ENCODE results near the gene MBD3L2.
"Not testable (repeated sequence)": the region's sequence is repeated elsewhere in the genome, so short reads cannot be mapped to it uniquely, and the experiment has no call there.

The MBD3L2 gene

GRCh38 chr19:7049021-7049420 is at the start of gene MBD3L2:
Gene MBD3L2, plus strand, starts transcription at chr19:7049321. Its CDS starts 53 bp downstream, at chr19:7049374.
- not testable (repeated sequence) for DNase-seq

DNA sequence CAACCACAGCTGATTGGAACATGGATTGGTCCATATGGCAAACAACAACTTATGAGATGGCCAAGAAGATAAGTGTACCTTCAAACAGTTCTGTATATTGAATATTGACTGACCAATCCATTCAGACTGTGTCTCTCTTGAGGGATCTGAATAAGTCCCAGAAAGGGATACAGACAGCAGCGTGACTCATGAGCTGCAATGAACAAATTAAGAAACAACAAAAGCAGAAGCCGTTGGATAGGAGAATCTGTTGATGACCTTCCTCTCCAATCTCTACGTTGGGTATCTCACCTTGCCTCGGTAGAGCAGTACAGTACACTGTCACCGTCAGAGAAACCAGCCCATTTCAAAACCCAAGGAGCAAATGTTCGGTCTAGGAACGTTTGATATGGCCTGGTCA is 49.2 kb upstream of the MBD3L2 start:
- no peak for DNase-seq

DNA sequence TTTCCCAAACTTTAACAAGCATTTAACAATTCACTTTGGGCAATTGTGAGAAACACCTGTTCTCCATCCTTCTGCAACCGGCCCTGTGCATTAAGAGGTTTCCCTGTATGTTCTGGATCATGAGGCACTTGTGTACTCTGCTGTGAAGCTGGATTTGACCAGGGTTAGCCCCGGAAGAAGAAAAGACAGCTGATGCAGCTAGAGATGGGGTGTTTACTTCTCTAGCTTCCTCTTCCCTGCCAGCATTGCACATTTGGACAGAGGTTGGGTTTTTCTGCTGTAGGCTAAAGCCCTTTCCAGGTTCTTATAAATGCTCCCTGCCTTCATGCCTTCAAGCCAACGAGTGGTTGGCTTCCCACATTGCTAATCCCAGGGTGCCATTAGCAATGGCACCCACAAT is 48.8 kb upstream of the MBD3L2 start:
- no peak for DNase-seq

DNA sequence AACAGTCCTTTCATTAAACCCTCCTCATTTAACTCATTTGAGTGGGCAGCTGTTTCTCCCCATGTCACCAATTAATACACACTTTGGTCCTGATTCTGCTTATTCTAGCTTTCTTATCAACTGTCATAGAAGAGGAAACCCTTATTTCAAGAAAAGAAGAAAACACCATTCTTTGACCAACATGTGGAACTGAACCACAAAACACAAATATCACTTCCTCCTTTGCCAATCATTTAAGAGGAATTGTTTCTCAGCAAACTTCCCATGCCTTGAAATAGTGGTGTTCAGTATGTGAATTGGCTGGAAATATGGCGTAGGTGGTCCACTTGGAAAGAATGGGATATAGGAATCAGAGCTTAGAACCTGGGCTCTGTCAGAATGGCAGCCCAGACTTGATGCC is 48.3 kb upstream of the MBD3L2 start:
- no peak for DNase-seq

GRCh38 chr19:7004313-7004931 is 44.7 kb upstream of the MBD3L2 start:
- DNase-seq = no peak

DNA sequence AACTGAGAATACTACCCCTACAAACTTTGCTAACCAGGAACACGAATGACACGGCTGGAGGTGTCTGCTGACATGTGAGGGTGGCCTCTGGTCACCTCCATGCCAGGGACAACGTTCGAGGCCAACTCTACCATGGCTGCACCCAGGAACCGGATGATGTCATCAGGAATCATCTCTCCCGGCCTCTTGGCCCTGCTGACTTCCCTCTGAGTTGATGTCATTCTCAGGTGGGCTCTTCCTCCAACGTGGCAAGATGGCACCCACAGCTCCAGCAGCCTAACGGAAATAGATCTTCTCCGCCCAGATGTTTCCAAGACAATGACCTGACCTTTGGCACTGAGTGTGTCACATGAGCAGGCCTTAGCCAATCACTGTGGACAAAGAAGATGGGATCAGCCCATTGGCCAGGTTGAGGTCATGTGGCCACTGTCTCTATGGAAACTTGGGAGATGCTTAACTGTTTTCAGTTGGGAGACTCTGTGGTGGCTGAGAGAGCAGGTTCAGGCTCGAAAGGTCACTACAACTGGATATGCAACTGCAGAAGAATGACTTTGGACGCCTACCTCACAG is 42.9 kb upstream of the MBD3L2 start:
- DNase-seq = no peak

GRCh38 chr19:7007859-7008258 is 41.3 kb upstream of the MBD3L2 start:
- DNase-seq = no peak

DNA sequence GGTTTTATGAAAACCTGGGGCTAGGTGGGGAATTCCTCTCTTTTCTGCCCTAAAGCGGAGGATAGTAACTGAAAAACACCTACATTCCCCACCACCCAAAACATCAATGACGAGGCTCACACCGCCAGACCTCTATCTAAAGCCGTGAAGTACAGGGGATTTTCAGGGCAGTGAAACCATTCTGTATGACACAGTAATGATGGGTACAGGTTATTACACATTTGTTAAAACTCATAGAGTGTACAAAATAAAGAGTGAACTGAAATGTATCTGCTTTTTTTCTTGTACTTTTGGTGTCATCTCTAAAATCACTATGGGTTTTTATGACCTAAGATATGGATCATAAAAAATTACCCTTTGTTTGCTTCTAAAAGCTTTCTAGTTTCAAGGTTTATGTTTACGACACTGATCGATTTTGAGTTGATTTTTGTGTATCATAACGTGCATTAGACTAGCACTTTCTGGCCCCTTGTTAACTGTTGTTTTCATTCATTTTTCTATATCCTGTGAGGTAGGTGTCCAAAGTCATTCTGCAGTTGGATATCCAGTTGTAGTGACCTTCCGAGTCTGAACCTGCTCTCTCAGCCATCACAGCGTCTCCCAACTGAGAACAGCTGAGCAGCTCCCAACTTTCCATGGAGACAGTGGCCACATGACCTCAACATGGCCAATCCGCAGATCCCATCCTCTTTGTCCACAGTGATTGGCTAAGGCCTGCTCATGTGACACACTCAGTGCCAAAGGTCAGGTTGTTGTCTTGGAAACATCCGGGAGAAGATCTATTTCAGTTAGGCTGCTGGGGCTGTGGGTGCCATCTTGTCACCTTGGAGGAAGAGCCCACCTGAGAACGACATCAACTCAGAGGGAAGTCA is 38.2 kb upstream of the MBD3L2 start:
- no peak for DNase-seq

DNA sequence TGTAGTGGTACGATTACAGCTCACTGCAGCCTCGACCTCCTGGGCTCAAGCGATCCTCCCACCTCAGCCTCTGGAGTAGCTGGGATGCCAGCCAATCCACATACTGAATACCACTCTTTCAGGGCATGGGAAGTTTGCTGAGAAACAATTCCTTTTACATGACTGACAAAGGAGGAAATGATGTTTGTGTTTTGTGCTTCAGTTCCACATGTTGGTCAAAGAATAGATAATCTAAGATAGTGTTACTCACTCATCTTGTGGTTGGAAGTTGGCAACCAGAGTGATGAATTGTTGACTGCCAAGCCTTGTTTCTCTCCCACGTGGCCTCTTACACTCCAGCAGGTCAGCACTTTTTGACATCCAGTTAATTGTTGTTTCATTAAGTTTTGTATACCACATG is 35.4 kb upstream of the MBD3L2 start:
- no peak for DNase-seq

GRCh38 chr19:7018828-7019227 is 30.3 kb upstream of the MBD3L2 start:
- no peak for DNase-seq

- DNase-seq = not testable (repeated sequence)
These were observed 27.8 kb upstream of the MBD3L2 start, which contains the start of gene MBD3L2B for GRCh38 chr19:7021331-7021730. Gene MBD3L2B, minus strand, starts transcription at chr19:7021431. Its CDS starts 34 bp downstream, at chr19:7021397.

- not testable (repeated sequence) for DNase-seq
These were observed 20.3 kb upstream of the MBD3L2 start for GRCh38 chr19:7028790-7029189.

DNA sequence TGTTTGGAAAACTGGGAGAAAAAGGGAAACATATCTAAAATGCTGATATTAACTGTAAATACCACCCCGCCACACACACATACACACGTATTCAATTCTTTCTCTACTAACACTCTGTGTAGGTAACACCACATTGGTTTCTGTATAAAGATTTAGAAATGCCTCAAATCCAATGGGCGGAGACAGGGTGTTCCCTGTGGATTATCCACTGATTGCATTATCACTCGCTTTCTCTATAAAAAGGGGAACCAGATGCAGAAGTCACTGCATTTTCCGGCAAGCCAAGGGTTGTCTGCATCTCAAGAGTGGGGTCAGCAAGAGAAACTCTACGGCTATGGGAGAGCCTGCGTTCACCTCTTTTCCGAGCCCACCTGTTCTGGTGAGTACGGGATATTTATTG is 18.8 kb upstream of the MBD3L2 start, which contains the start of gene MBD3L5:
Gene MBD3L5, plus strand, starts transcription at position 301 of the 400 bp plus-strand sequence. Its CDS starts 34 bp downstream, at position 335.
- DNase-seq = not testable (repeated sequence)

DNA sequence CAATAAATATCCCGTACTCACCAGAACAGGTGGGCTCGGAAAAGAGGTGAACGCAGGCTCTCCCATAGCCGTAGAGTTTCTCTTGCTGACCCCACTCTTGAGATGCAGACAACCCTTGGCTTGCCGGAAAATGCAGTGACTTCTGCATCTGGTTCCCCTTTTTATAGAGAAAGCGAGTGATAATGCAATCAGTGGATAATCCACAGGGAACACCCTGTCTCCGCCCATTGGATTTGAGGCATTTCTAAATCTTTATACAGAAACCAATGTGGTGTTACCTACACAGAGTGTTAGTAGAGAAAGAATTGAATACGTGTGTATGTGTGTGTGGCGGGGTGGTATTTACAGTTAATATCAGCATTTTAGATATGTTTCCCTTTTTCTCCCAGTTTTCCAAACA is 9.0 kb upstream of the MBD3L2 start, which contains the start of gene MBD3L4:
Gene MBD3L4, minus strand, starts transcription at position 101 of the 400 bp plus-strand sequence. Its CDS starts 35 bp downstream, at position 66.
- DNase-seq = not testable (repeated sequence)

DNA sequence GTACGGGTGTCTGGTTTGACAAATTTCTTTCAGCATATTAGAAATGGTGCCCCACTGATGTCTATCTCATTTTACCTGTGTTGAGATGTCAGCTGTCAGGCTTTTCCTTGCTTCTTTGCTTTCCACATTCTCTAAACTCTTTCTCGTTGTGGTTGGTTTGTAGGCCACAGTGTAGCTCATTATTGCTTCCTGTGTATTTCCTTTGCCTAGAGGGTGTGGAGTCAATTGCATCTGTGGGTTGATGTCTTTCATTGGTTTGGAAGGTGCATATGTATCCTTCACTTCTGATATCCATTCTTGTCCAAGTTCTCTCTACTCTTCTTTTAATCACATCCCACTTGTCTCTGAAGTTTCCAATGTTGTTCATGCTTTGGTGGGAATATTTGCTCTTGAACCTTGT is 7.6 kb upstream of the MBD3L2 start:
- DNase-seq = not testable (repeated sequence)

GRCh38 chr19:7051421-7051820 is 2.3 kb downstream of the MBD3L2 start:
- DNase-seq = not testable (repeated sequence)

GRCh38 chr19:7052896-7053295 is 3.8 kb downstream of the MBD3L2 start:
- DNase-seq = not testable (repeated sequence)

DNA sequence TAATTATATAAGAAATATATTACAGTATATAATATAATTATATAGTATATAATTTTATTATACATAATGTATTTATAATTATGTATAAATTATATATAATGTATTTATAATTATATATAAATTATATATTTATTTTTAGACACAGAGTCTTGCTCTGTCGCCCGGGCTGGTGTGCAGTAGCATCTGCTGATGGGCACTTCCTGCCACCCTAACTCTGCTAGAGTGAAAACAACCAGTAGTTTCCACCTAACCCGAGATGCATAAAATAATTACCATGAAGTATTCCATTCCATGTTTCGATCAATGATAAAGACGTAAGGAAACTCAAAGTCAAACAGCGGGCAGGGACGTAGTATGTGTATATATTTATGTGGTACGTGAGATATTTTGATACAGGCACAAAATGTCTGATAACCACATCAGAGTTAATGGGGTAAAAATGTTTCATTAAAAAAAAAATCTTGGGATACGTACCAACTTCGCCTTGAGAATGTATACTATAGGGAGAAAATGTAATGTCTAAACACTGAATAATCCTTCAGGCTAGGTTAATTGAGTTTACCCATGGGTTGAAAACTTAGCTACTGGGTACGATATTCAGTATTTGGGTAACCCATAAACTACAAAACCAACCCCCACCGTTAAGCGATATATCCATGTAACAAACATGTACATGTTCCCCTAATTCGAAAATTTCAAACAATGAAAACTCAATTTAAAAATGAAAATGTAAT is 5.7 kb downstream of the MBD3L2 start:
- DNase-seq = not testable (repeated sequence)

- DNase-seq = not testable (repeated sequence)
These were observed 6.6 kb downstream of the MBD3L2 start for GRCh38 chr19:7055679-7056078.

GRCh38 chr19:7056371-7056770 is 7.2 kb downstream of the MBD3L2 start:
- DNase-seq = not testable (repeated sequence)

- not testable (repeated sequence) for DNase-seq
These were observed 9.5 kb downstream of the MBD3L2 start, which contains the start of gene MBD3L3 for GRCh38 chr19:7058576-7058975. Gene MBD3L3, minus strand, starts transcription at chr19:7058676. Its CDS starts 71 bp downstream, at chr19:7058605.

GRCh38 chr19:7059977-7060376 is 10.9 kb downstream of the MBD3L2 start:
- DNase-seq = not testable (repeated sequence)
